ENCODE results near the gene SH2D4B.

- no peak for TF ChIP-seq CTCF (IDR thresholded peaks at IDR 0.05)
- no peak for TF ChIP-seq POLR2A (IDR thresholded peaks at IDR 0.05)
- no peak for TF ChIP-seq POLR2AphosphoS5 (IDR thresholded peaks at IDR 0.05; ENCODE audit: insufficient read depth in 1 of 2, low read depth in 1 of 2)
Observed at GRCh38 chr10:80671847-80672246, 134.1 kb downstream of the SH2D4B start.
